ENCODE results near the gene CORIN. TPM values are rescaled to one million over a fixed set of nuclear protein-coding genes. Genes with fewer than 3 reads are reported as not detected.

CORIN gene
- total and polyA plus RNA-seq, 4 donors, result 0.02 to 0.23 (median 0.15) TPM

GRCh38 chr4:47873877-47874541, 36.1 kb upstream of the CORIN start:
- TF ChIP-seq YY1 (IDR thresholded peaks at IDR 0.05) (no peak), TAF1 (conservative IDR thresholded peaks at IDR 0.05) (no peak), ATF3 (IDR thresholded peaks at IDR 0.05) (no peak), REST (IDR thresholded peaks at IDR 0.05) (no peak), HNF4G (IDR thresholded peaks at IDR 0.05) (no peak), SP1 (IDR thresholded peaks at IDR 0.05) (no peak), NR2F2 (IDR thresholded peaks at IDR 0.05) (no peak), MAX (IDR thresholded peaks at IDR 0.05) (no peak), FOXA2 (IDR thresholded peaks at IDR 0.05) (no peak), EGR1 (IDR thresholded peaks at IDR 0.05; ENCODE audit: low read depth in 2 of 2) (no peak), ZBTB33 (IDR thresholded peaks at IDR 0.05) (no peak), JUND (IDR thresholded peaks at IDR 0.05) (no peak), RAD21 (IDR thresholded peaks at IDR 0.05) (no peak)
- DNase-seq (ENCODE audit: low spot score), result no peak
- H3K9me3 ChIP-seq (ENCODE audit: control insufficient read depth in 4 of 4, low read length in 3 of 4), result peaks cover 0 to 4% (median under 1%) of the 10 kb centered on the region in 4 donors
- peaks cover 0 to 53% (median 47%) of the 10 kb centered on the region in 4 donors for H3K36me3 ChIP-seq (ENCODE audit: control insufficient read depth in 4 of 4, insufficient read depth in 3 of 4, low read depth in 1 of 4, low read length in 3 of 4)
- 88% methylated on average over 3 of the region's 3 CpGs for WGBS
- H3K27ac ChIP-seq (ENCODE audit: low read depth in 1 of 2, low read length in 2 of 2), result no peak overlapping the region
- no peak overlapping the region for H3K9ac ChIP-seq (ENCODE audit: low read depth in 1 of 2, low read length in 2 of 2)
- H3K4me1 ChIP-seq (ENCODE audit: control insufficient read depth in 4 of 4, insufficient read depth in 4 of 4, low read length in 3 of 4), result no peaks in the 10 kb centered on the region
- H3K27me3 ChIP-seq (ENCODE audit: control insufficient read depth in 4 of 4, insufficient read depth in 4 of 4, low read length in 3 of 4), result no peaks in the 10 kb centered on the region
- no peak overlapping the region for H3K4me3 ChIP-seq (ENCODE audit: low read depth in 1 of 3, low read length in 3 of 3)

GRCh38 chr4:47863486-47863885, 25.6 kb upstream of the CORIN start:
- Histone ChIP-seq H3K27ac (ENCODE audit: low read depth in 1 of 2, low read length in 2 of 2) (no peak overlapping the region), H3K4me3 (ENCODE audit: low read depth in 1 of 3, low read length in 3 of 3) (no peak overlapping the region), H3K9me3 (ENCODE audit: control insufficient read depth in 4 of 4, low read length in 3 of 4) (peaks cover 0 to 2% (median 0%) of the 10 kb centered on the region in 4 donors), H3K27me3 (ENCODE audit: control insufficient read depth in 4 of 4, insufficient read depth in 4 of 4, low read length in 3 of 4) (no peaks in the 10 kb centered on the region), H3K36me3 (ENCODE audit: control insufficient read depth in 4 of 4, insufficient read depth in 3 of 4, low read depth in 1 of 4, low read length in 3 of 4) (peaks cover 0 to 3% (median 1%) of the 10 kb centered on the region in 4 donors), H3K9ac (ENCODE audit: low read depth in 1 of 2, low read length in 2 of 2) (no peak overlapping the region), H3K4me1 (ENCODE audit: control insufficient read depth in 4 of 4, insufficient read depth in 4 of 4, low read length in 3 of 4) (no peaks in the 10 kb centered on the region)
- no peak for DNase-seq (ENCODE audit: low spot score)
- 86% methylated on average over 4 of the region's 4 CpGs for WGBS
- no peak for TF ChIP-seq SP1 (IDR thresholded peaks at IDR 0.05)
- TF ChIP-seq CTCF (IDR thresholded peaks at IDR 0.05; ENCODE audit: low read depth, low read length, missing input control), result no peak
- no peak for TF ChIP-seq TAF1 (conservative IDR thresholded peaks at IDR 0.05)
- no peak for TF ChIP-seq REST (IDR thresholded peaks at IDR 0.05)
- TF ChIP-seq FOXA1 (IDR thresholded peaks at IDR 0.05), result no peak
- no peak for TF ChIP-seq NR2F2 (IDR thresholded peaks at IDR 0.05)
- TF ChIP-seq GABPA (IDR thresholded peaks at IDR 0.05 in 1 of 2, conservative IDR thresholded peaks at IDR 0.05 in 1 of 2), result no peak
- no peak for TF ChIP-seq RXRA (IDR thresholded peaks at IDR 0.05)
- no peak for TF ChIP-seq ATF3 (IDR thresholded peaks at IDR 0.05)
- TF ChIP-seq FOXA2 (IDR thresholded peaks at IDR 0.05), result no peak
- TF ChIP-seq JUND (IDR thresholded peaks at IDR 0.05), result no peak
- TF ChIP-seq ZBTB33 (IDR thresholded peaks at IDR 0.05), result no peak
- TF ChIP-seq HNF4G (IDR thresholded peaks at IDR 0.05), result no peak
